SK-N-SH (cell line): ENCODE results near the gene MYO10. TPM values are rescaled to one million over a fixed set of nuclear protein-coding genes. Genes with fewer than 3 reads are reported as not detected.

Source experiments
- CTCF ChIA-PET: fragments of 300-600, 350-600 bp; formaldehyde crosslinking; extraction: SDS; loops from one replicate; lab custom pipeline; 2021; lab: Yijun Ruan, JAX
- POLR2A ChIA-PET: fragments of 350-600 bp; sonication (Branson Sonifier 250); formaldehyde crosslinking; extraction: SDS; loops from one replicate; lab custom pipeline; 2020; ENCODE audit warnings: antibody characterized with exemption, inconsistent platforms; lab: Yijun Ruan, JAX
- DNase-seq: peaks from one replicate; pipeline ENCODE4 v3.0.0; 2012
- H2AFZ ChIP-seq: fragments of 200-600 bp; sonication (generic); 2 replicates; pipeline ENCODE4 v1.8.1; 2016; ENCODE audit warnings: antibody characterized with exemption, mild to moderate bottlenecking, low read depth
- H3F3A ChIP-seq: fragments of 200-600 bp; sonication (generic); replicated peaks from 2 replicates; pipeline ENCODE3; 2016; ENCODE audit warnings: antibody characterized with exemption, mild to moderate bottlenecking; ENCODE audit not compliant: insufficient read depth
- H3K27ac ChIP-seq, 2 experiments: fragments of 200-500 bp in 1 of 2; fragments of 200-600 bp in 1 of 2; sonication (Bioruptor generic) in 1 of 2; sonication (generic), shearing (Covaris generic) in 1 of 2; 2 replicates each; pipeline versions ENCODE4 v1.5.1 to v1.6.1; 2014 to 2016; ENCODE audit warnings: low read depth in 2 of 2, inconsistent platforms in 1 of 2, low read length in 1 of 2, mild to moderate bottlenecking in 1 of 2, mixed read lengths in 1 of 2
- H3K27me3 ChIP-seq: fragments of 200-600 bp; sonication (generic), shearing (Covaris generic); 2 replicates; pipeline ENCODE4 v1.6.1; 2016; ENCODE audit warnings: mixed run types; ENCODE audit not compliant: insufficient read depth
- H3K36me3 ChIP-seq, 2 experiments: fragments of 200-500 bp in 1 of 2; fragments of 200-600 bp in 1 of 2; sonication (Bioruptor generic) in 1 of 2; sonication (generic) in 1 of 2; replicated peaks in 1 of 2; 2 replicates each; pipeline versions ENCODE3 to v1.5.1; 2014 to 2016; ENCODE audit warnings: low read length in 1 of 2, mild to moderate bottlenecking in 1 of 2; ENCODE audit not compliant: insufficient read depth in 2 of 2, control insufficient read depth in 1 of 2
- H3K4me1 ChIP-seq, 2 experiments: fragments of 200-500 bp in 1 of 2; fragments of 200-600 bp in 1 of 2; sonication (Bioruptor generic) in 1 of 2; sonication (generic), shearing (Covaris generic) in 1 of 2; 2 replicates each; pipeline versions ENCODE4 v1.5.1 to v1.6.1; 2014 to 2016; ENCODE audit warnings: low read depth in 1 of 2, low read length in 1 of 2, mixed run types in 1 of 2; ENCODE audit not compliant: insufficient read depth in 2 of 2, control insufficient read depth in 1 of 2
- H3K4me2 ChIP-seq: fragments of 200-600 bp; sonication (generic), shearing (Covaris generic); 2 replicates; pipeline ENCODE4 v1.6.1; 2017; ENCODE audit warnings: mixed run types
- H3K4me3 ChIP-seq, 2 experiments: fragments of 200-500 bp in 1 of 2; fragments of 200-600 bp in 1 of 2; sonication (Bioruptor generic) in 1 of 2; sonication (generic), shearing (Covaris generic) in 1 of 2; 2 replicates each; pipeline versions ENCODE4 v1.5.1 to v1.8.1; 2014 to 2016; ENCODE audit warnings: low read depth in 2 of 2, inconsistent platforms in 1 of 2, low read length in 1 of 2, mild to moderate bottlenecking in 1 of 2, mixed read lengths in 1 of 2, moderate library complexity in 1 of 2
- H3K79me2 ChIP-seq: fragments of 200-600 bp; sonication (generic); 2 replicates; pipeline ENCODE4 v1.8.1; 2017; ENCODE audit warnings: mild to moderate bottlenecking; ENCODE audit not compliant: insufficient read depth
- H3K9ac ChIP-seq: fragments of 200-600 bp; sonication (generic); 2 replicates; pipeline ENCODE4 v1.6.1; 2017; ENCODE audit warnings: mixed run types
- H3K9me2 ChIP-seq: fragments of 200-600 bp; sonication (generic); 2 replicates; pipeline ENCODE4 v1.6.1; 2017; ENCODE audit warnings: mixed run types
- H3K9me3 ChIP-seq: fragments of 200-600 bp; sonication (generic); 2 replicates; pipeline ENCODE4 v1.6.1; 2017; ENCODE audit warnings: mixed run types, mild to moderate bottlenecking, moderate library complexity
- H4K20me1 ChIP-seq: fragments of 200-600 bp; sonication (generic); 2 replicates; pipeline ENCODE4 v1.6.1; 2017; ENCODE audit warnings: mild to moderate bottlenecking, mixed run types; ENCODE audit not compliant: insufficient read depth
- EP300 ChIP-seq, 2 experiments: IDR thresholded peaks; 2 replicates each; pipeline versions ENCODE4 v1.4.0 to v1.6.1; 2012; ENCODE audit warnings: borderline replicate concordance in 1 of 2, low read depth in 1 of 2, low read length in 1 of 2
- EZH2phosphoT487 ChIP-seq: fragments of 200-600 bp; sonication (generic); IDR thresholded peaks from 2 replicates; pipeline ENCODE4 v1.6.1; 2017; ENCODE audit warnings: low read depth, mixed run types, mild to moderate bottlenecking, antibody characterized with exemption, moderate library complexity, borderline replicate concordance
- JUND ChIP-seq: IDR thresholded peaks from 2 replicates; pipeline ENCODE4 v1.4.0; 2012
- NFIC ChIP-seq: IDR thresholded peaks from 2 replicates; pipeline ENCODE4 v1.4.0; 2012; ENCODE audit warnings: borderline replicate concordance
- NRF1 ChIP-seq: IDR thresholded peaks from 2 replicates; pipeline ENCODE4 v1.6.1; 2012; ENCODE audit warnings: low read depth, mild to moderate bottlenecking, low read length
- RAD21 ChIP-seq: IDR thresholded peaks from 2 replicates; pipeline ENCODE4 v1.6.1; 2012; ENCODE audit warnings: mild to moderate bottlenecking, low read length
- SMC3 ChIP-seq: IDR thresholded peaks from 2 replicates; pipeline ENCODE4 v1.6.1; 2012; ENCODE audit warnings: low read depth, low read length, improper control_type of control experiment
- TEAD4 ChIP-seq: IDR thresholded peaks from 2 replicates; pipeline ENCODE4 v1.4.0; 2012; ENCODE audit warnings: mild to moderate bottlenecking, borderline replicate concordance; ENCODE audit not compliant: insufficient read depth
- WGBS: methylation state at CpG from one replicate; pipeline ENCODE4 v1.1.6; 2017; ENCODE audit warnings: low lambda C conversion rate; 5-methylcytosine and 5-hydroxymethylcytosine counted together
- polyA plus RNA-seq, 3 experiments: library from polyadenylated mRNA; depleted of rRNA; stranded (reverse); fragments of >200 nt; gene quantifications; 2 replicates each; pipeline ENCODE4 v1.2.3, GENCODE V29; 2012
- TF ChIP-seq, protein P1 (sequence below): IDR thresholded peaks from 2 replicates; pipeline ENCODE4 v1.6.1; 2012; ENCODE audit warnings: mild to moderate bottlenecking, low read depth, low read length, moderate library complexity
- TF ChIP-seq, protein P2 (sequence below): IDR thresholded peaks from 2 replicates; pipeline ENCODE4 v1.4.0; 2012; ENCODE audit warnings: low read depth, borderline replicate concordance
- TF ChIP-seq, protein P3 (sequence below): IDR thresholded peaks from 2 replicates; pipeline ENCODE4 v1.4.0; 2012; ENCODE audit warnings: low read depth, borderline replicate concordance

The MYO10 gene
- polyA plus RNA-seq, 1 of the 3 experiments (the other 2 are of a cell fraction), result 8.1 TPM

DNA sequence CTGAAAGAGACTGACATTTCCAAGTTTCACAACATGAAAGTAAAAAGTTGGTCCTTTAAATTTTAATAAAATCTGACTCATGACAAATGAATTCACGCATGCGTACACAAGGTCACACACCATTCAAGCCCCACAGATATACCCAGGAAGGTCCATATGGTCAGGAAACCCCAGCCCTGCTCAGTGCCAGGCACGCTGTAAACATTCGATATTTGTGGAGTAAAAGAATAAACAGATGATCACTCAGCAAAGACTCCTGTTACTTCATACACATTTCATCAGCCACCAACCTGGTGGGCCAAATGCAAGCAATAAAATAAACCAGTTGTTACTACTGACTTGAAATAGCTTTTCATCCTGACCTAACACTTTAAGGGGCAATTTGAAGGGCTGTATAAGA lies 161.3 kb downstream of the MYO10 start (continued):
- TF ChIP-seq, protein P1, sequence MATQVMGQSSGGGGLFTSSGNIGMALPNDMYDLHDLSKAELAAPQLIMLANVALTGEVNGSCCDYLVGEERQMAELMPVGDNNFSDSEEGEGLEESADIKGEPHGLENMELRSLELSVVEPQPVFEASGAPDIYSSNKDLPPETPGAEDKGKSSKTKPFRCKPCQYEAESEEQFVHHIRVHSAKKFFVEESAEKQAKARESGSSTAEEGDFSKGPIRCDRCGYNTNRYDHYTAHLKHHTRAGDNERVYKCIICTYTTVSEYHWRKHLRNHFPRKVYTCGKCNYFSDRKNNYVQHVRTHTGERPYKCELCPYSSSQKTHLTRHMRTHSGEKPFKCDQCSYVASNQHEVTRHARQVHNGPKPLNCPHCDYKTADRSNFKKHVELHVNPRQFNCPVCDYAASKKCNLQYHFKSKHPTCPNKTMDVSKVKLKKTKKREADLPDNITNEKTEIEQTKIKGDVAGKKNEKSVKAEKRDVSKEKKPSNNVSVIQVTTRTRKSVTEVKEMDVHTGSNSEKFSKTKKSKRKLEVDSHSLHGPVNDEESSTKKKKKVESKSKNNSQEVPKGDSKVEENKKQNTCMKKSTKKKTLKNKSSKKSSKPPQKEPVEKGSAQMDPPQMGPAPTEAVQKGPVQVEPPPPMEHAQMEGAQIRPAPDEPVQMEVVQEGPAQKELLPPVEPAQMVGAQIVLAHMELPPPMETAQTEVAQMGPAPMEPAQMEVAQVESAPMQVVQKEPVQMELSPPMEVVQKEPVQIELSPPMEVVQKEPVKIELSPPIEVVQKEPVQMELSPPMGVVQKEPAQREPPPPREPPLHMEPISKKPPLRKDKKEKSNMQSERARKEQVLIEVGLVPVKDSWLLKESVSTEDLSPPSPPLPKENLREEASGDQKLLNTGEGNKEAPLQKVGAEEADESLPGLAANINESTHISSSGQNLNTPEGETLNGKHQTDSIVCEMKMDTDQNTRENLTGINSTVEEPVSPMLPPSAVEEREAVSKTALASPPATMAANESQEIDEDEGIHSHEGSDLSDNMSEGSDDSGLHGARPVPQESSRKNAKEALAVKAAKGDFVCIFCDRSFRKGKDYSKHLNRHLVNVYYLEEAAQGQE, result no peak

DNA sequence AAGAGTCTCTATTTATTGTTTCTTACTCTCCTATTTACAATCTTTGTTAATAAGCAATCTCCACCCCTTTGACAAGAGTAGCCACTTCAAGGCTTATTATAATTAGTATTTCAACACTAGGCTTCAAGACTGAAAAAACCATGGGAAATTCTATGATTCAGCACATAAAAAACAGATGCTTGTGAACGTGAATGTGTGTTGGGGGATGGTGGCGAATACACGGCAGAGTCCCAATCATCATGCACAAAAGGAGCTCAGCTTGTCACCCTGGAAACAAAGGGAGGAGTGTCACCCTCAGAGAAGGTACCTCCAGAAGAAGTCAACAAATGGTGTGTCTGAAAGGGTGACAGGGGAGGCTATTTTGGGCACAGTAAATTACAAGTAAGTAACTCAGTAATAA lies 162.1 kb downstream of the MYO10 start:
- no peak for DNase-seq
- Histone ChIP-seq H3F3A (peaks cover 31% of the 10 kb centered on the region), H3K27ac (peak overlapping the region in 1 of 2 experiments; percentile 2; a peak in 1 of 4 replicates), H3K4me1 (no peaks in the 10 kb centered on the region), H3K4me3 (no peak overlapping the region), H3K36me3 (peaks cover 0 to 60% of the 10 kb centered on the region in 2 experiments), H3K9me3 (no peaks in the 10 kb centered on the region), H4K20me1 (0 out of 2 replicates have a peak, but pooled peaks cover 11% of the 10 kb centered on the region), H3K9me2 (no peaks in the 10 kb centered on the region), H3K4me2 (no peak overlapping the region), H3K9ac (no peak overlapping the region), H2AFZ (no peak overlapping the region), H3K79me2 (peaks cover 86% of the 10 kb centered on the region), H3K27me3 (no peaks in the 10 kb centered on the region)
- POLR2A ChIA-PET, result no interaction called here
- TF ChIP-seq, protein P2, sequence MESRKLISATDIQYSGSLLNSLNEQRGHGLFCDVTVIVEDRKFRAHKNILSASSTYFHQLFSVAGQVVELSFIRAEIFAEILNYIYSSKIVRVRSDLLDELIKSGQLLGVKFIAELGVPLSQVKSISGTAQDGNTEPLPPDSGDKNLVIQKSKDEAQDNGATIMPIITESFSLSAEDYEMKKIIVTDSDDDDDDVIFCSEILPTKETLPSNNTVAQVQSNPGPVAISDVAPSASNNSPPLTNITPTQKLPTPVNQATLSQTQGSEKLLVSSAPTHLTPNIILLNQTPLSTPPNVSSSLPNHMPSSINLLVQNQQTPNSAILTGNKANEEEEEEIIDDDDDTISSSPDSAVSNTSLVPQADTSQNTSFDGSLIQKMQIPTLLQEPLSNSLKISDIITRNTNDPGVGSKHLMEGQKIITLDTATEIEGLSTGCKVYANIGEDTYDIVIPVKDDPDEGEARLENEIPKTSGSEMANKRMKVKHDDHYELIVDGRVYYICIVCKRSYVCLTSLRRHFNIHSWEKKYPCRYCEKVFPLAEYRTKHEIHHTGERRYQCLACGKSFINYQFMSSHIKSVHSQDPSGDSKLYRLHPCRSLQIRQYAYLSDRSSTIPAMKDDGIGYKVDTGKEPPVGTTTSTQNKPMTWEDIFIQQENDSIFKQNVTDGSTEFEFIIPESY, result no peak
- no peak for TF ChIP-seq EP300 (IDR thresholded peaks at IDR 0.05; ENCODE audit: borderline replicate concordance in 1 of 2, low read depth in 1 of 2, low read length in 1 of 2)
- no peak for TF ChIP-seq TEAD4
- TF ChIP-seq NRF1, result no peak
- no peak for TF ChIP-seq NFIC
- TF ChIP-seq EZH2phosphoT487, result no peak
- TF ChIP-seq, protein P3, sequence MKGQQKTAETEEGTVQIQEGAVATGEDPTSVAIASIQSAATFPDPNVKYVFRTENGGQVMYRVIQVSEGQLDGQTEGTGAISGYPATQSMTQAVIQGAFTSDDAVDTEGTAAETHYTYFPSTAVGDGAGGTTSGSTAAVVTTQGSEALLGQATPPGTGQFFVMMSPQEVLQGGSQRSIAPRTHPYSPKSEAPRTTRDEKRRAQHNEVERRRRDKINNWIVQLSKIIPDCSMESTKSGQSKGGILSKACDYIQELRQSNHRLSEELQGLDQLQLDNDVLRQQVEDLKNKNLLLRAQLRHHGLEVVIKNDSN, result no peak
- TF ChIP-seq RAD21, result no peak
- no peak for TF ChIP-seq JUND
- TF ChIP-seq SMC3, result no peak
- CTCF ChIA-PET, result interaction anchor here (1.0 to 2.0 kb wide), 2 partner anchors 416 to 442 kb away, joined by 3 to 5 read pairs; no protein-coding TSS in a partner anchor
- 75% methylated on average over 3 of the region's 3 CpGs for WGBS
